Measurements from ENCODE around the gene ZNF516.

GRCh38 chr18:76475450-76476194 is 19.4 kb downstream of the ZNF516 start:
- TF ChIP-seq POLR2A (IDR thresholded peaks at IDR 0.05) (no peak), CTCF (IDR thresholded peaks at IDR 0.05) (no peak), EP300 (IDR thresholded peaks at IDR 0.05) (no peak)
